CD4-positive, alpha-beta T cell treated with Interleukin-15 for 1 hour (primary cell): ENCODE results near the gene DNM1L.

Experiments used
- DNase-seq: peaks from one replicate; pipeline ENCODE4 v3.0.0-alpha.2; 2020

The DNM1L gene

GRCh38 chr12:32757157-32757556 lies 78.1 kb downstream of the DNM1L start:
- DNase-seq: no peak

GRCh38 chr12:32761716-32762115 lies 82.6 kb downstream of the DNM1L start:
- no peak for DNase-seq

GRCh38 chr12:32765906-32766305 lies 86.8 kb downstream of the DNM1L start:
- no peak for DNase-seq

- no peak for DNase-seq
Measured at GRCh38 chr12:32768518-32768917, 89.4 kb downstream of the DNM1L start.

GRCh38 chr12:32770141-32770540 lies 91.0 kb downstream of the DNM1L start:
- DNase-seq: no peak

- DNase-seq: no peak
Measured at GRCh38 chr12:32773691-32774090, 94.6 kb downstream of the DNM1L start.

- no peak for DNase-seq
Measured at GRCh38 chr12:32776258-32776657, 97.2 kb downstream of the DNM1L start.

- no peak for DNase-seq
Measured at GRCh38 chr12:32777159-32777558, 98.1 kb downstream of the DNM1L start.

- DNase-seq: no peak
Measured at GRCh38 chr12:32777691-32778175, 98.6 kb downstream of the DNM1L start.

- DNase-seq: no peak
Measured at GRCh38 chr12:32780071-32780470, 101.0 kb downstream of the DNM1L start.

GRCh38 chr12:32783029-32783428 lies 103.9 kb downstream of the DNM1L start:
- DNase-seq: no peak

GRCh38 chr12:32785557-32785956 lies 106.5 kb downstream of the DNM1L start:
- DNase-seq: no peak

- DNase-seq: no peak
Measured at GRCh38 chr12:32788405-32788804, 109.3 kb downstream of the DNM1L start.

GRCh38 chr12:32789446-32789845 lies 110.3 kb downstream of the DNM1L start:
- no peak for DNase-seq

GRCh38 chr12:32789916-32790315 lies 110.8 kb downstream of the DNM1L start:
- no peak for DNase-seq

GRCh38 chr12:32794281-32794680 lies 115.2 kb downstream of the DNM1L start:
- no peak for DNase-seq
